K562 (cell line): ENCODE results near the gene SPOCK2. TPM values are rescaled to one million over a fixed set of nuclear protein-coding genes. Genes with fewer than 3 reads are reported as not detected.

Source experiments
- ATAC-seq: fragments of 200-7000 bp; cut with Tn5 transposase; 3 replicates; pipeline ENCODE4 v1.9.1; 2020; ENCODE audit warnings: moderate library complexity
- BruUV-seq: library from RNA; stranded (reverse); fragments of 400-500 nt; replicated peaks from 2 replicates; lab custom pipeline; 2021; lab: Mats Ljungman, UMichigan
- CTCF ChIA-PET: fragments of 300-600 bp; formaldehyde crosslinking; extraction: SDS; loops from one replicate; lab custom pipeline; 2021; ENCODE audit warnings: low intra/inter-chr PET ratio; lab: Yijun Ruan, JAX
- POLR2A ChIA-PET: fragments of 300-600, 350-650 bp; sonication (Branson Sonifier 250); formaldehyde crosslinking; extraction: SDS; loops from one replicate; lab custom pipeline; 2021; ENCODE audit warnings: antibody characterized with exemption, inconsistent platforms; lab: Yijun Ruan, JAX
- DNase-seq, 4 experiments: peaks; one replicate each; pipeline versions ENCODE4 v3.0.0 to v3.0.0-alpha.2; 2011 to 2018; ENCODE audit warnings: low spot score in 3 of 4, mixed read lengths in 3 of 4; ENCODE audit errors: extremely low read depth in 1 of 4
- FAIRE-seq: peaks from 2 replicates; lab custom pipeline; 2011; peaks lifted over from hg19 to GRCh38; lab: Jason Lieb, UNC
- H2AFZ ChIP-seq: 2 replicates; pipeline ENCODE4 v1.6.0; 2011; ENCODE audit warnings: low read depth, low read length, control low read depth, inconsistent platforms
- H3K27ac ChIP-seq: fragments of 200-600 bp; 3 replicates; pipeline ENCODE4 v1.8.0; 2011; ENCODE audit warnings: low read depth, mild to moderate bottlenecking, control low read depth, inconsistent platforms, low read length, moderate library complexity, mixed read lengths; ENCODE audit errors: extremely low read depth
- H3K27me3 ChIP-seq, 2 experiments: fragments of 300-600 bp in 1 of 2; 2 replicates in 1 of 2; 3 replicates in 1 of 2; pipeline versions ENCODE4 v1.6.0 to v1.8.0; 2011; ENCODE audit warnings: inconsistent platforms in 2 of 2, low read length in 2 of 2, mild to moderate bottlenecking in 1 of 2, mixed read lengths in 1 of 2, moderate library complexity in 1 of 2; ENCODE audit not compliant: control insufficient read depth in 2 of 2, insufficient read depth in 2 of 2
- H3K36me3 ChIP-seq: fragments of 300-600 bp; 3 replicates; pipeline ENCODE4 v1.8.0; 2011; ENCODE audit warnings: mild to moderate bottlenecking, low read length, inconsistent platforms; ENCODE audit not compliant: control insufficient read depth, insufficient read depth
- H3K4me1 ChIP-seq, 2 experiments: fragments of 200-600 bp in 1 of 2; replicated peaks in 1 of 2; 2 replicates in 1 of 2; 3 replicates in 1 of 2; pipeline versions ENCODE4 v1.5.1 to v1.8.0; 2011; ENCODE audit warnings: inconsistent platforms in 2 of 2, low read length in 2 of 2, mild to moderate bottlenecking in 1 of 2, mixed read lengths in 1 of 2, moderate library complexity in 1 of 2; ENCODE audit not compliant: control insufficient read depth in 2 of 2, insufficient read depth in 2 of 2
- H3K4me2 ChIP-seq: 2 replicates; pipeline ENCODE4 v1.6.1; 2011; ENCODE audit warnings: low read length, control low read depth, inconsistent platforms, mixed read lengths; ENCODE audit not compliant: insufficient read depth
- H3K4me3 ChIP-seq: fragments of 200-600 bp; sonication (generic), shearing (Covaris generic); 2 replicates; pipeline ENCODE4 v1.5.1; 2016; ENCODE audit warnings: control low read depth, inconsistent platforms
- H3K79me2 ChIP-seq: fragments of 200-600 bp; 3 replicates; pipeline ENCODE4 v1.8.0; 2011; ENCODE audit warnings: low read length, inconsistent platforms; ENCODE audit not compliant: control insufficient read depth, insufficient read depth
- H3K9ac ChIP-seq, 2 experiments: 2 replicates each; pipeline versions ENCODE4 v1.6.0 to v1.6.1; 2011; ENCODE audit warnings: low read depth in 2 of 2, low read length in 2 of 2, control low read depth in 1 of 2, inconsistent platforms in 1 of 2, mild to moderate bottlenecking in 1 of 2, mixed read lengths in 1 of 2; ENCODE audit not compliant: insufficient read depth in 1 of 2
- H3K9me1 ChIP-seq: one replicate; pipeline ENCODE4 v1.6.0; 2011; ENCODE audit warnings: inconsistent platforms, mild to moderate bottlenecking, low read length, moderate library complexity; ENCODE audit not compliant: control insufficient read depth, insufficient read depth
- H3K9me3 ChIP-seq: replicated peaks from 2 replicates; pipeline ENCODE4 v1.5.1; 2011; ENCODE audit warnings: low read depth, low read length, inconsistent platforms; ENCODE audit not compliant: control insufficient read depth, insufficient read depth
- H4K20me1 ChIP-seq: replicated peaks from 2 replicates; pipeline ENCODE4 v1.6.1; 2011; ENCODE audit warnings: low read length, inconsistent platforms, mixed read lengths; ENCODE audit not compliant: control insufficient read depth, insufficient read depth
- CHD1 ChIP-seq: fragments of 200-600 bp; sonication (generic); IDR thresholded peaks from one replicate; pipeline ENCODE4 v1.6.1; 2012; ENCODE audit warnings: mild to moderate bottlenecking, moderate library complexity, low read length, inconsistent platforms
- GATAD2B ChIP-seq: fragments of 450-650 bp; IDR thresholded peaks from 2 replicates; pipeline ENCODE4 v1.6.1; 2017; ENCODE audit warnings: mild to moderate bottlenecking, borderline replicate concordance
- MIER1 ChIP-seq: fragments of 450-650 bp; IDR thresholded peaks from 2 replicates; pipeline ENCODE4 v1.6.1; 2016; ENCODE audit warnings: antibody characterized with exemption, mild to moderate bottlenecking, low read depth
- NFE2L1 ChIP-seq: fragments of 450-650 bp; IDR thresholded peaks from 2 replicates; pipeline ENCODE4 v1.6.1; 2016; ENCODE audit warnings: missing genetic modification characterization, low read depth, mild to moderate bottlenecking, missing compliant biosample characterization, moderate library complexity, borderline replicate concordance
- SPI1 ChIP-seq: IDR thresholded peaks from 2 replicates; pipeline ENCODE4 v1.6.1; 2011; ENCODE audit warnings: low read depth, low read length, control low read depth, borderline replicate concordance
- TEAD2 ChIP-seq: fragments of 450-650 bp; IDR thresholded peaks from 2 replicates; pipeline ENCODE4 v1.6.1; 2016; ENCODE audit warnings: missing genetic modification characterization, control low read depth, missing compliant biosample characterization
- YY1 ChIP-seq, 3 experiments: IDR thresholded peaks; 2 replicates each; pipeline ENCODE4 v1.6.1; 2011; ENCODE audit warnings: low read length in 2 of 3, mild to moderate bottlenecking in 2 of 3, moderate library complexity in 2 of 3, borderline replicate concordance in 1 of 3, control low read depth in 1 of 3, low read depth in 1 of 3; ENCODE audit not compliant: insufficient read depth in 3 of 3, insufficient replicate concordance in 2 of 3, control insufficient read depth in 1 of 3, insufficient read length in 1 of 3; ENCODE audit errors: extremely low read depth in 1 of 3
- ZNF282 ChIP-seq: sonication (generic); formaldehyde crosslinking; IDR thresholded peaks from 2 replicates; pipeline ENCODE4 v1.8.1; 2023; ENCODE audit warnings: missing genetic modification reagents
- ZNF830 ChIP-seq: fragments of 250-450 bp; sonication (Bioruptor Pico); IDR thresholded peaks from 2 replicates; pipeline ENCODE4 v1.5.0; 2021; ENCODE audit warnings: mild to moderate bottlenecking
- WGBS: fragments of 100-300 bp; shearing (Covaris generic); methylation state at CpG from one replicate; pipeline ENCODE4 v1.1.6; 2016; ENCODE audit warnings: low coverage, mixed read lengths; ENCODE audit not compliant: insufficient coverage; ENCODE audit errors: missing lambda C conversion rate; 5-methylcytosine and 5-hydroxymethylcytosine counted together
- in situ Hi-C: fragments of 300-500 bp; cut with MboI; formaldehyde crosslinking; loops from 4 replicates; pipeline ENCODE4 v1.15.0; 2018; ENCODE audit warnings: inconsistent platforms, mixed read lengths
- intact Hi-C: fragments of 100-400 bp; cut with micrococcal nuclease; formaldehyde crosslinking; loops from 2 replicates; pipeline ENCODE4 v1.14.2; 2022
- polyA plus RNA-seq, 8 experiments: library from polyadenylated mRNA; depleted of rRNA in 4 of 8; stranded (reverse) in 5 of 8; unstranded in 3 of 8; fragments of >200 nt; fragmentation: Nextera tagmentation in 2 of 8; fragmentation: Illumina TruSeq in 1 of 8; extraction: Ambion mirVana in 2 of 8; extraction: Trizol in 1 of 8; gene quantifications; 2 replicates each; pipeline versions ENCODE4 v1.2.1 to v1.2.3, GENCODE V29; 2011 to 2014; ENCODE audit warnings: inconsistent platforms in 1 of 8, missing spikeins in 1 of 8
- total RNA-seq, 7 experiments: library from RNA; depleted of rRNA in 6 of 7; stranded (reverse); fragments of >200 nt in 6 of 7; fragmentation: Illumina TruSeq in 2 of 7; extraction: Trizol in 2 of 7; gene quantifications; 2 replicates each; pipeline versions ENCODE4 v1.2.1 to v1.2.3, GENCODE V29; 2011 to 2021; ENCODE audit warnings: low replicate concordance in 1 of 7
- TF ChIP-seq, protein P1 (sequence below): fragments of 450-650 bp; IDR thresholded peaks from 2 replicates; pipeline ENCODE4 v1.6.1; 2017; ENCODE audit warnings: antibody characterized with exemption, mild to moderate bottlenecking

The SPOCK2 gene
- total and polyA plus RNA-seq, 9 of the 15 experiments (the other 6 are each of a cell fraction or from before 2014, with no cell fraction given): 0.04 to 0.86 (median 0.11) TPM; not detected in 2

DNA sequence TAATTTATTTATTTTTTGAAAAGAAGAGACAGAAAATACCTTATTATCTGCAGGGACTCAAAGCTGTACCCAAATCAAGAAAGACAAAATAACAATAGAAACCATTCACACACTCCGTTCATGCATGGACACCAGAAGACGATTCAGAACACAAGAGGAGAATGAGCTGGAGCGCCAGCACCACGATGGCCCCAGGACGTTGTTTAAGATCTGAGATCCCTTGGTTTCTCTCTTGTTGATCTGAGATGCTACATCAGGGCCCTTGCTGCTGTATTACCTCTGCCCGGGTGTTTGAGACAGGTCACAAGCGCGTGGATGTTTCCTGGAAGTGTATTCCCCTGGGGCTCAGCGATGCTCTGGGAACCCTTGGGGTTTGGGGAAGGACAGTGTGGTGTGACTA, 77.3 kb downstream of the SPOCK2 start:
- no peak overlapping the region for H3K4me3 ChIP-seq
- H3K36me3 ChIP-seq: no peaks in the 10 kb centered on the region
- H4K20me1 ChIP-seq: 0 out of 2 replicates have a peak, but pooled peaks cover 5% of the 10 kb centered on the region
- TF ChIP-seq CHD1 (no peak), SPI1 (no peak), ZNF830 (CRISPR knock-in tag) (no peak)
- TF ChIP-seq, all 486 proteins: peak for 0
- Histone ChIP-seq H3K9me1 (no peaks in the 10 kb centered on the region), H3K79me2 (no peaks in the 10 kb centered on the region), H3K4me2 (no peak overlapping the region), H3K9ac (no peak overlapping the region), H3K4me1 (peaks cover 7 to 17% of the 10 kb centered on the region in 2 experiments; a peak in 2 of 5 replicates), H3K27me3 (peaks cover 34 to 55% of the 10 kb centered on the region in 2 experiments), H3K9me3 (no peaks in the 10 kb centered on the region), H2AFZ (no peak overlapping the region), H3K27ac (no peak overlapping the region)
- in situ Hi-C loops: no loop called here
- ChIA-PET POLR2A (interaction anchor here (1.1 kb wide), 2 partner anchors 20 to 106 kb away, joined by 4 to 5 read pairs; no protein-coding TSS in a partner anchor), CTCF (no interaction called here)
- WGBS: 15% methylated on average over 9 of the region's 9 CpGs
- intact Hi-C loops: no loop called here
- DNase-seq: no peak
- ATAC-seq: no peak
- no TSS peak for BruUV-seq
- no peak for FAIRE-seq

GRCh38 chr10:72010234-72010973, 77.9 kb downstream of the SPOCK2 start:
- no peaks in the 10 kb centered on the region for H3K9me1 ChIP-seq
- H3K27me3 ChIP-seq: peaks cover 28 to 51% of the 10 kb centered on the region in 2 experiments
- H3K4me3 ChIP-seq: no peak overlapping the region
- H4K20me1 ChIP-seq: 0 out of 2 replicates have a peak, but pooled peaks cover 5% of the 10 kb centered on the region
- no peak overlapping the region for H3K9ac ChIP-seq
- FAIRE-seq (no peak), DNase-seq (no peak), ATAC-seq (no peak)
- no peak overlapping the region for H3K4me2 ChIP-seq
- BruUV-seq: no TSS peak
- 24% methylated on average over 7 of the region's 7 CpGs for WGBS
- H3K4me1 ChIP-seq: peaks cover 7 to 17% of the 10 kb centered on the region in 2 experiments; a peak in 2 of 5 replicates
- H3K27ac ChIP-seq: no peak overlapping the region
- intact Hi-C loops: no loop called here
- POLR2A ChIA-PET: interaction anchor here (0.6 to 1.1 kb wide), 2 partner anchors 15 to 106 kb away, joined by 3 to 5 read pairs; no protein-coding TSS in a partner anchor
- no peaks in the 10 kb centered on the region for H3K36me3 ChIP-seq
- no peaks in the 10 kb centered on the region for H3K79me2 ChIP-seq
- H2AFZ ChIP-seq: no peak overlapping the region
- H3K9me3 ChIP-seq: no peaks in the 10 kb centered on the region
- in situ Hi-C loops: no loop called here
- CTCF ChIA-PET: no interaction called here
- TF ChIP-seq MIER1 (no peak), ZNF282 (CRISPR knock-in tag) (no peak), TEAD2 (tag) (no peak), GATAD2B (no peak), NFE2L1 (no peak), YY1 (IDR thresholded peaks at IDR 0.05; ENCODE audit: borderline replicate concordance in 1 of 3, control insufficient read depth in 1 of 3, extremely low read depth in 1 of 3, insufficient read depth in 3 of 3, insufficient read length in 1 of 3, insufficient replicate concordance in 2 of 3, low read depth in 1 of 3, low read length in 2 of 3) (no peak)
- TF ChIP-seq, protein P1, sequence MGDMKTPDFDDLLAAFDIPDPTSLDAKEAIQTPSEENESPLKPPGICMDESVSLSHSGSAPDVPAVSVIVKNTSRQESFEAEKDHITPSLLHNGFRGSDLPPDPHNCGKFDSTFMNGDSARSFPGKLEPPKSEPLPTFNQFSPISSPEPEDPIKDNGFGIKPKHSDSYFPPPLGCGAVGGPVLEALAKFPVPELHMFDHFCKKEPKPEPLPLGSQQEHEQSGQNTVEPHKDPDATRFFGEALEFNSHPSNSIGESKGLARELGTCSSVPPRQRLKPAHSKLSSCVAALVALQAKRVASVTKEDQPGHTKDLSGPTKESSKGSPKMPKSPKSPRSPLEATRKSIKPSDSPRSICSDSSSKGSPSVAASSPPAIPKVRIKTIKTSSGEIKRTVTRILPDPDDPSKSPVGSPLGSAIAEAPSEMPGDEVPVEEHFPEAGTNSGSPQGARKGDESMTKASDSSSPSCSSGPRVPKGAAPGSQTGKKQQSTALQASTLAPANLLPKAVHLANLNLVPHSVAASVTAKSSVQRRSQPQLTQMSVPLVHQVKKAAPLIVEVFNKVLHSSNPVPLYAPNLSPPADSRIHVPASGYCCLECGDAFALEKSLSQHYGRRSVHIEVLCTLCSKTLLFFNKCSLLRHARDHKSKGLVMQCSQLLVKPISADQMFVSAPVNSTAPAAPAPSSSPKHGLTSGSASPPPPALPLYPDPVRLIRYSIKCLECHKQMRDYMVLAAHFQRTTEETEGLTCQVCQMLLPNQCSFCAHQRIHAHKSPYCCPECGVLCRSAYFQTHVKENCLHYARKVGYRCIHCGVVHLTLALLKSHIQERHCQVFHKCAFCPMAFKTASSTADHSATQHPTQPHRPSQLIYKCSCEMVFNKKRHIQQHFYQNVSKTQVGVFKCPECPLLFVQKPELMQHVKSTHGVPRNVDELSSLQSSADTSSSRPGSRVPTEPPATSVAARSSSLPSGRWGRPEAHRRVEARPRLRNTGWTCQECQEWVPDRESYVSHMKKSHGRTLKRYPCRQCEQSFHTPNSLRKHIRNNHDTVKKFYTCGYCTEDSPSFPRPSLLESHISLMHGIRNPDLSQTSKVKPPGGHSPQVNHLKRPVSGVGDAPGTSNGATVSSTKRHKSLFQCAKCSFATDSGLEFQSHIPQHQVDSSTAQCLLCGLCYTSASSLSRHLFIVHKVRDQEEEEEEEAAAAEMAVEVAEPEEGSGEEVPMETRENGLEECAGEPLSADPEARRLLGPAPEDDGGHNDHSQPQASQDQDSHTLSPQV: no peak
